IMR-90 (cell line): ENCODE results near the gene MRAP2. TPM values are rescaled to one million over a fixed set of nuclear protein-coding genes. Genes with fewer than 3 reads are reported as not detected.

Experiments
- ATAC-seq: fragments of 200-7000 bp; cut with Tn5 transposase; 2 replicates; pipeline ENCODE4 v1.9.1; 2020; ENCODE audit warnings: low read depth, mild to moderate bottlenecking, moderate library complexity
- BruUV-seq: library from RNA; stranded (reverse); fragments of 400-500 nt; replicated peaks from 2 replicates; lab custom pipeline; 2021; lab: Mats Ljungman, UMichigan
- CTCF ChIA-PET: fragments of 300-600 bp; formaldehyde crosslinking; extraction: SDS; loops from one replicate; lab custom pipeline; 2021; ENCODE audit warnings: antibody characterized with exemption; lab: Yijun Ruan, JAX
- POLR2A ChIA-PET: fragments of 300-600 bp; sonication (Branson Sonifier 250); formaldehyde crosslinking; loops from one replicate; lab custom pipeline; 2022; ENCODE audit warnings: antibody characterized with exemption; ENCODE audit not compliant: unreplicated experiment; lab: Charles Lee
- DNase-seq: peaks from one replicate; pipeline ENCODE4 v3.0.0; 2013
- H2AFZ ChIP-seq: replicated peaks from 2 replicates; pipeline ENCODE3; 2013; ENCODE audit warnings: low read length, mild to moderate bottlenecking; ENCODE audit not compliant: poor library complexity
- H2AK5ac ChIP-seq: 2 replicates; pipeline ENCODE4 v1.6.1; 2013; ENCODE audit warnings: low read depth, low read length, inconsistent platforms
- H2AK9ac ChIP-seq: replicated peaks from 2 replicates; pipeline ENCODE3; 2013; ENCODE audit warnings: mild to moderate bottlenecking, low read depth, low read length, moderate library complexity; ENCODE audit not compliant: poor library complexity
- H2BK120ac ChIP-seq: 2 replicates; pipeline ENCODE4 v1.6.1; 2013; ENCODE audit warnings: low read depth, low read length, inconsistent platforms
- H2BK15ac ChIP-seq: 3 replicates; pipeline ENCODE4 v1.6.1; 2013; ENCODE audit warnings: low read depth, low read length, inconsistent platforms
- H2BK20ac ChIP-seq: 2 replicates; pipeline ENCODE4 v1.6.1; 2013; ENCODE audit warnings: low read depth, mild to moderate bottlenecking, inconsistent platforms, low read length, moderate library complexity
- H2BK5ac ChIP-seq: 2 replicates; pipeline ENCODE4 v1.6.1; 2013; ENCODE audit warnings: mild to moderate bottlenecking, low read depth, low read length, inconsistent platforms; ENCODE audit not compliant: poor library complexity, severe bottlenecking
- H3K14ac ChIP-seq: replicated peaks from 2 replicates; pipeline ENCODE4 v1.6.1; 2013; ENCODE audit warnings: low read depth, low read length, inconsistent platforms
- H3K18ac ChIP-seq: 2 replicates; pipeline ENCODE4 v1.6.1; 2013; ENCODE audit warnings: low read depth, low read length, control low read depth
- H3K23ac ChIP-seq: 2 replicates; pipeline ENCODE4 v1.6.1; 2013; ENCODE audit warnings: low read depth, low read length, inconsistent platforms
- H3K27ac ChIP-seq: 2 replicates; pipeline ENCODE4 v1.5.1; 2013; ENCODE audit warnings: mild to moderate bottlenecking, control low read depth, low read length; ENCODE audit not compliant: insufficient read depth
- H3K27me3 ChIP-seq: 2 replicates; pipeline ENCODE4 v1.6.1; 2013; ENCODE audit warnings: low read length; ENCODE audit not compliant: control insufficient read depth, insufficient read depth
- H3K36me3 ChIP-seq: 2 replicates; pipeline ENCODE4 v1.6.1; 2013; ENCODE audit warnings: low read length, mixed read lengths; ENCODE audit not compliant: control insufficient read depth, insufficient read depth
- H3K4ac ChIP-seq: 2 replicates; pipeline ENCODE4 v1.6.1; 2013; ENCODE audit warnings: low read depth, low read length, inconsistent platforms
- H3K4me1 ChIP-seq: 2 replicates; pipeline ENCODE4 v1.6.1; 2013; ENCODE audit warnings: low read length, mixed read lengths; ENCODE audit not compliant: control insufficient read depth, insufficient read depth
- H3K4me2 ChIP-seq: 2 replicates; pipeline ENCODE4 v1.6.1; 2013; ENCODE audit warnings: low read depth, mild to moderate bottlenecking, control low read depth, low read length, moderate library complexity
- H3K4me3 ChIP-seq: 2 replicates; pipeline ENCODE4 v1.5.1; 2013; ENCODE audit warnings: low read depth, mild to moderate bottlenecking, control low read depth, low read length, moderate library complexity; ENCODE audit not compliant: insufficient read depth
- H3K56ac ChIP-seq: 2 replicates; pipeline ENCODE4 v1.6.1; 2013; ENCODE audit warnings: low read length, inconsistent platforms; ENCODE audit not compliant: insufficient read depth; ENCODE audit errors: extremely low read depth
- H3K79me1 ChIP-seq, 2 experiments: 2 replicates each; pipeline ENCODE4 v1.6.1; 2013; ENCODE audit warnings: low read length in 2 of 2, inconsistent platforms in 1 of 2, low read depth in 1 of 2
- H3K9ac ChIP-seq: 2 replicates; pipeline ENCODE4 v1.6.1; 2013; ENCODE audit warnings: low read depth, low read length, control low read depth
- H3K9me1 ChIP-seq: 2 replicates; pipeline ENCODE4 v1.6.1; 2013; ENCODE audit warnings: low read length, inconsistent platforms; ENCODE audit not compliant: insufficient read depth
- H3K9me3 ChIP-seq: 2 replicates; pipeline ENCODE4 v1.6.1; 2013; ENCODE audit warnings: low read length; ENCODE audit not compliant: control insufficient read depth, insufficient read depth
- H4K20me1 ChIP-seq: 2 replicates; pipeline ENCODE4 v1.6.1; 2013; ENCODE audit warnings: low read length, inconsistent platforms; ENCODE audit not compliant: insufficient read depth
- H4K5ac ChIP-seq: 2 replicates; pipeline ENCODE4 v1.6.1; 2013; ENCODE audit warnings: mild to moderate bottlenecking, low read depth, low read length, control low read depth
- H4K8ac ChIP-seq, 2 experiments: 2 replicates each; pipeline ENCODE4 v1.6.1; 2013; ENCODE audit warnings: low read depth in 2 of 2, low read length in 2 of 2, control low read depth in 1 of 2, inconsistent platforms in 1 of 2
- H4K91ac ChIP-seq: 2 replicates; pipeline ENCODE4 v1.6.1; 2013; ENCODE audit warnings: low read depth, low read length, inconsistent platforms; ENCODE audit not compliant: insufficient read depth
- NFE2L2 ChIP-seq: fragments of 150-350 bp; IDR thresholded peaks from 2 replicates; pipeline ENCODE4 v1.6.1; 2016; ENCODE audit warnings: low read depth, mild to moderate bottlenecking, low read length
- RFX5 ChIP-seq: IDR thresholded peaks from 2 replicates; pipeline ENCODE4 v1.8.0; 2012; ENCODE audit warnings: low read depth, mild to moderate bottlenecking, low read length, moderate library complexity
- SMC3 ChIP-seq: fragments of 150-350 bp; IDR thresholded peaks from 2 replicates; pipeline ENCODE4 v1.6.1; 2016; ENCODE audit warnings: low read depth, mild to moderate bottlenecking, antibody characterized with exemption, low read length, moderate library complexity
- WGBS, 2 experiments: methylation state at CpG; one replicate each; pipeline versions ENCODE4 v1.1.5 to v1.1.7; 2013; ENCODE audit warnings: missing lambda C conversion rate in 2 of 2; ENCODE audit not compliant: insufficient read length in 1 of 2; ENCODE audit errors: extremely low coverage in 2 of 2; 5-methylcytosine and 5-hydroxymethylcytosine counted together
- dilution Hi-C: fragments of 300-500 bp; cut with HindIII; formaldehyde crosslinking; loops from one replicate; pipeline ENCODE4 v1.14.3; 2018; ENCODE audit warnings: low sequenced_read_pairs; ENCODE audit not compliant: unreplicated experiment
- in situ Hi-C: fragments of 300-500 bp; cut with MboI; formaldehyde crosslinking; loops from 3 replicates; pipeline ENCODE4 v1.14.3; 2019; ENCODE audit warnings: low sequenced_read_pairs, inconsistent platforms, mixed read lengths
- intact Hi-C: fragments of 100-400 bp; cut with micrococcal nuclease; formaldehyde crosslinking; loops from 2 replicates; pipeline ENCODE4 v1.10.0; 2022
- polyA plus RNA-seq, 3 experiments: library from polyadenylated mRNA; depleted of rRNA; stranded (reverse); fragments of >200 nt; gene quantifications; 2 replicates each; pipeline ENCODE4 v1.2.3, GENCODE V29; 2012; ENCODE audit warnings: low replicate concordance in 1 of 3
- total RNA-seq: library from RNA; depleted of rRNA; stranded (reverse); fragments of >200 nt; gene quantifications from 2 replicates; pipeline ENCODE4 v1.2.3, GENCODE V29; 2012

MRAP2 gene
- total and polyA plus RNA-seq, 2 of the 4 experiments (the other 2 are of a cell fraction): 0.03 TPM; not detected in 1

- intact Hi-C loops: no loop called here
- no CpG with 5 or more reads among the region's 1 CpG for WGBS, 2 experiments
- dilution Hi-C loops: no loop called here
- no peak overlapping the region for H3K18ac ChIP-seq
- in situ Hi-C loops: no loop called here
- H3K4ac ChIP-seq: no peak overlapping the region
- no peak overlapping the region for H4K8ac ChIP-seq
- no peak overlapping the region for H2AFZ ChIP-seq
- H3K4me3 ChIP-seq: no peak overlapping the region
- H3K4me2 ChIP-seq: no peak overlapping the region
- DNase-seq (no peak), ATAC-seq (no peak)
- H3K23ac ChIP-seq: no peak overlapping the region
- no peaks in the 10 kb centered on the region for H3K4me1 ChIP-seq
- H3K36me3 ChIP-seq: no peaks in the 10 kb centered on the region
- H3K9ac ChIP-seq: no peak overlapping the region
- no peak overlapping the region for H2BK20ac ChIP-seq
- H2AK9ac ChIP-seq: no peak overlapping the region
- no peak overlapping the region for H3K14ac ChIP-seq
- ChIA-PET CTCF (no interaction called here), POLR2A (no interaction called here)
- H3K56ac ChIP-seq: no peak overlapping the region
- no peaks in the 10 kb centered on the region for H3K9me3 ChIP-seq
- H2BK15ac ChIP-seq: no peak overlapping the region
- no peak overlapping the region for H3K27ac ChIP-seq
- H4K20me1 ChIP-seq: no peaks in the 10 kb centered on the region
- no peak overlapping the region for H4K5ac ChIP-seq
- H3K27me3 ChIP-seq: no peaks in the 10 kb centered on the region
- BruUV-seq: no TSS peak
- no peak overlapping the region for H2BK5ac ChIP-seq
- no peaks in the 10 kb centered on the region for H3K79me1 ChIP-seq
- no peak overlapping the region for H2AK5ac ChIP-seq
- H3K9me1 ChIP-seq: no peaks in the 10 kb centered on the region
- TF ChIP-seq SMC3: no peak
- TF ChIP-seq NFE2L2: no peak
- no peak for TF ChIP-seq RFX5
- no peak overlapping the region for H2BK120ac ChIP-seq
- H4K91ac ChIP-seq: no peak overlapping the region
Measured at GRCh38 chr6:84016029-84016428, 17.5 kb upstream of the MRAP2 start.
